A549 (cell line): ENCODE data around the gene CR2. TPM values are rescaled to one million over a fixed set of nuclear protein-coding genes. Genes with fewer than 3 reads are reported as not detected.

Experiments used
- ATAC-seq, 2 experiments: fragments of 200-7000 bp in 1 of 2; fragments of >200 bp in 1 of 2; cut with Nextera tagmentation in 1 of 2; cut with Tn5 transposase in 1 of 2; 3 replicates each; pipeline versions ENCODE4 v1.8.0 to v1.9.1; 2018 to 2020; ENCODE audit warnings: mild to moderate bottlenecking in 1 of 2, moderate library complexity in 1 of 2
- CTCF ChIA-PET: fragments of 300-600 bp; sonication (Branson Sonifier 250); formaldehyde crosslinking; extraction: SDS; loops from one replicate; lab custom pipeline; 2021; ENCODE audit warnings: antibody characterized with exemption, inconsistent platforms; lab: Yijun Ruan, JAX
- POLR2A ChIA-PET: fragments of 350-600 bp; formaldehyde crosslinking; extraction: SDS; loops from one replicate; lab custom pipeline; 2021; ENCODE audit warnings: antibody characterized with exemption, inconsistent platforms; lab: Yijun Ruan, JAX
- DNase-seq, 2 experiments: peaks; one replicate each; pipeline versions ENCODE4 v3.0.0 to v3.0.0-alpha.2; 2011 to 2016; ENCODE audit warnings: low read depth in 1 of 2, low spot score in 1 of 2
- FAIRE-seq: peaks from 2 replicates; lab custom pipeline; 2011; peaks lifted over from hg19 to GRCh38; lab: Jason Lieb, UNC
- H3K27ac ChIP-seq, 2 experiments: fragments of >200 bp; sonication (Bioruptor Twin); formaldehyde crosslinking; 3 replicates each; pipeline ENCODE4 v1.5.1; 2016 to 2017
- H3K4me1 ChIP-seq: fragments of >200 bp; sonication (Bioruptor Twin); formaldehyde crosslinking; 3 replicates; pipeline ENCODE4 v1.6.1; 2016
- H3K4me2 ChIP-seq: fragments of >200 bp; sonication (Bioruptor Twin); formaldehyde crosslinking; 3 replicates; pipeline ENCODE4 v1.6.1; 2016
- H3K4me3 ChIP-seq: fragments of >200 bp; sonication (Bioruptor Twin); formaldehyde crosslinking; 3 replicates; pipeline ENCODE4 v1.5.1; 2016
- H3K9me3 ChIP-seq: fragments of >200 bp; sonication (Bioruptor Twin); formaldehyde crosslinking; 3 replicates; pipeline ENCODE4 v1.6.1; 2016
- BHLHE40 ChIP-seq: IDR thresholded peaks from 2 replicates; pipeline ENCODE4 v1.6.1; 2012; ENCODE audit warnings: low read depth, low read length, inconsistent platforms
- EHF ChIP-seq: fragments of 250-450 bp; sonication (Bioruptor Pico); IDR thresholded peaks from 2 replicates; pipeline ENCODE4 v1.5.0; 2020; ENCODE audit warnings: mild to moderate bottlenecking
- ESRRA ChIP-seq: fragments of 150-350 bp; IDR thresholded peaks from 2 replicates; pipeline ENCODE4 v1.6.1; 2014; ENCODE audit warnings: mild to moderate bottlenecking, low read length, borderline replicate concordance
- FOSB ChIP-seq: fragments of 250-450 bp; sonication (Bioruptor Pico); IDR thresholded peaks from 2 replicates; pipeline ENCODE4 v1.5.0; 2020; ENCODE audit warnings: mild to moderate bottlenecking, moderate library complexity
- FOXS1 ChIP-seq: fragments of 250-450 bp; sonication (Bioruptor Pico); IDR thresholded peaks from 2 replicates; pipeline ENCODE4 v1.5.0; 2020; ENCODE audit warnings: mild to moderate bottlenecking, moderate library complexity
- HES2 ChIP-seq: fragments of >200 bp; sonication (Bioruptor Twin); formaldehyde crosslinking; IDR thresholded peaks from 2 replicates; pipeline ENCODE4 v1.6.1; 2016
- HEYL ChIP-seq: fragments of 250-450 bp; sonication (Bioruptor Pico); IDR thresholded peaks from 2 replicates; pipeline ENCODE4 v1.8.0; 2021; ENCODE audit warnings: mild to moderate bottlenecking, moderate library complexity
- HOXB13 ChIP-seq: fragments of 250-450 bp; sonication (Bioruptor Pico); IDR thresholded peaks from 2 replicates; pipeline ENCODE4 v1.5.0; 2020; ENCODE audit warnings: low read depth, mild to moderate bottlenecking, moderate library complexity
- HOXB5 ChIP-seq: fragments of 250-450 bp; sonication (Bioruptor Pico); IDR thresholded peaks from 2 replicates; pipeline ENCODE4 v1.5.0; 2020; ENCODE audit warnings: mild to moderate bottlenecking, moderate library complexity
- JUNB ChIP-seq: fragments of >200 bp; sonication (Bioruptor Twin); formaldehyde crosslinking; IDR thresholded peaks from 2 replicates; pipeline ENCODE4 v1.6.1; 2016
- MAFK ChIP-seq: fragments of 450-650 bp; IDR thresholded peaks from 2 replicates; pipeline ENCODE4 v1.6.1; 2014; ENCODE audit not compliant: partially characterized antibody
- NPAS2 ChIP-seq: fragments of 250-450 bp; sonication (Bioruptor Pico); IDR thresholded peaks from 2 replicates; pipeline ENCODE4 v1.8.0; 2022; ENCODE audit warnings: mild to moderate bottlenecking, moderate library complexity, borderline replicate concordance
- TFCP2L1 ChIP-seq: fragments of 250-450 bp; sonication (Bioruptor Pico); IDR thresholded peaks from 2 replicates; pipeline ENCODE4 v1.5.0; 2021; ENCODE audit warnings: mild to moderate bottlenecking
- ZC3H11A ChIP-seq: fragments of 450-650 bp; IDR thresholded peaks from 2 replicates; pipeline ENCODE4 v1.6.1; 2014; ENCODE audit warnings: antibody characterized with exemption, mild to moderate bottlenecking
- ZFP36 ChIP-seq: fragments of 450-650 bp; IDR thresholded peaks from 2 replicates; pipeline ENCODE4 v1.6.1; 2014; ENCODE audit warnings: borderline replicate concordance; ENCODE audit not compliant: partially characterized antibody
- WGBS: methylation state at CpG from one replicate; pipeline ENCODE4 v1.1.6; 2017; ENCODE audit errors: missing lambda C conversion rate; 5-methylcytosine and 5-hydroxymethylcytosine counted together
- polyA plus RNA-seq, 4 experiments: library from polyadenylated mRNA; depleted of rRNA in 3 of 4; stranded (reverse); fragments of >200 nt; fragmentation: RNase III in 1 of 4; extraction: RNeasy Plus Mini Kit Qiagen cat#74134 plus additional on column Dnase treatment in 1 of 4; gene quantifications; 2 replicates in 3 of 4; 3 replicates in 1 of 4; pipeline ENCODE4 v1.2.3, GENCODE V29; 2011 to 2017
- TF ChIP-seq, protein P1 (sequence below): fragments of 200-600 bp; sonication (generic); IDR thresholded peaks from 2 replicates; pipeline ENCODE4 v1.6.1; 2016; ENCODE audit warnings: antibody characterized with exemption, mild to moderate bottlenecking, moderate library complexity
- TF ChIP-seq, protein P2 (sequence below): IDR thresholded peaks from 2 replicates; pipeline ENCODE4 v1.6.1; 2012; ENCODE audit warnings: low read depth, borderline replicate concordance
- TF ChIP-seq, protein P3 (sequence below): fragments of >200 bp; sonication (Bioruptor Twin); formaldehyde crosslinking; IDR thresholded peaks from 3 replicates; pipeline ENCODE4 v1.6.1; 2016
- TF ChIP-seq, protein P4 (sequence below): fragments of 450-650 bp; IDR thresholded peaks from 2 replicates; pipeline ENCODE4 v1.6.1; 2014; ENCODE audit warnings: antibody characterized with exemption

Gene CR2
- polyA plus RNA-seq, 2 of the 4 experiments (the other 2 are of a cell fraction): not detected

DNA sequence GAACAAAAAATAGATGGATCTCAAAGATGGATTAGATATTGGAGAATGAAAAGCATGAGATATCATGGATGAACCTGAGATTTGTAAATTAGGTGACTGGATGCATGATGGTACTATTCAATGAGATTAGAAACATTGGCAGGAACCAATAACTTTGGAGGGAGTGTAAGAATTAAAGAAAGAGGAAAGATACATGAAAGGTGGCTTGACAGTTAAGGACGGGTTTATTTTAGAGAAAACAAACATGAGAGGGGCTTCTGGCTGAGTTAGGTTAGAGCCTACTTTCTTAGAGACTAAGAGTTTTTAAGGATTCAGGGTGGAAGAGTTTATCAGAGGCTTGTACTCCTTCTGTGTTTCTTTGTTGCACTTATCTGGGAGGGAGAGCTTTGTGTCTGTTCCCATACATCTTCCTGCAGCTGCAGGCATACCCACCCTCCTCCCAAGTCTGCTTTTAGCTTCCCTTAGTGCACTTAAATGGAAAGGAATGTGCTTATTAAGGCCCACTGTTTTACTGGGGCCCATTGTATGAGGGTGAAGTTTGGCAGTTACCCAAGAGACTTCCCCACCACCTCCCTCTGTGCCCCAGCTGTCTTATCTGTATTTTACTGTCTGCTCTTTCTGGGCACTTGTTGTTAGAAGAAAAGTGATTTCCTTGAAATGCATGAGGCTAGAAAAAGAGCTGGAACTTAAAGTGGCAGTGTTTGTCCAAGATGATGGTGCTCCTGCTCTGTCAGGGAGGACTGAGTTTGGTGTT lies 26.1 kb upstream of the CR2 start:
- ChIA-PET CTCF (interaction anchor here (0.9 to 1.5 kb wide), 4 partner anchors 10 to 40 kb away, joined by 3 to 6 read pairs (median 4); no protein-coding TSS in a partner anchor), POLR2A (no interaction called here)
- no peak for TF ChIP-seq HEYL
- TF ChIP-seq FOXS1 (CRISPR knock-in tag): no peak
- no peak for TF ChIP-seq EHF (CRISPR knock-in tag)
- no peak for TF ChIP-seq MAFK
- TF ChIP-seq HOXB5 (CRISPR knock-in tag): no peak
- no peak for TF ChIP-seq HES2
- TF ChIP-seq HOXB13 (CRISPR knock-in tag): no peak
- no peak for TF ChIP-seq ZC3H11A
- TF ChIP-seq ZFP36: no peak
- TF ChIP-seq ESRRA: no peak
- TF ChIP-seq FOSB (CRISPR knock-in tag): no peak
- TF ChIP-seq, protein P1, sequence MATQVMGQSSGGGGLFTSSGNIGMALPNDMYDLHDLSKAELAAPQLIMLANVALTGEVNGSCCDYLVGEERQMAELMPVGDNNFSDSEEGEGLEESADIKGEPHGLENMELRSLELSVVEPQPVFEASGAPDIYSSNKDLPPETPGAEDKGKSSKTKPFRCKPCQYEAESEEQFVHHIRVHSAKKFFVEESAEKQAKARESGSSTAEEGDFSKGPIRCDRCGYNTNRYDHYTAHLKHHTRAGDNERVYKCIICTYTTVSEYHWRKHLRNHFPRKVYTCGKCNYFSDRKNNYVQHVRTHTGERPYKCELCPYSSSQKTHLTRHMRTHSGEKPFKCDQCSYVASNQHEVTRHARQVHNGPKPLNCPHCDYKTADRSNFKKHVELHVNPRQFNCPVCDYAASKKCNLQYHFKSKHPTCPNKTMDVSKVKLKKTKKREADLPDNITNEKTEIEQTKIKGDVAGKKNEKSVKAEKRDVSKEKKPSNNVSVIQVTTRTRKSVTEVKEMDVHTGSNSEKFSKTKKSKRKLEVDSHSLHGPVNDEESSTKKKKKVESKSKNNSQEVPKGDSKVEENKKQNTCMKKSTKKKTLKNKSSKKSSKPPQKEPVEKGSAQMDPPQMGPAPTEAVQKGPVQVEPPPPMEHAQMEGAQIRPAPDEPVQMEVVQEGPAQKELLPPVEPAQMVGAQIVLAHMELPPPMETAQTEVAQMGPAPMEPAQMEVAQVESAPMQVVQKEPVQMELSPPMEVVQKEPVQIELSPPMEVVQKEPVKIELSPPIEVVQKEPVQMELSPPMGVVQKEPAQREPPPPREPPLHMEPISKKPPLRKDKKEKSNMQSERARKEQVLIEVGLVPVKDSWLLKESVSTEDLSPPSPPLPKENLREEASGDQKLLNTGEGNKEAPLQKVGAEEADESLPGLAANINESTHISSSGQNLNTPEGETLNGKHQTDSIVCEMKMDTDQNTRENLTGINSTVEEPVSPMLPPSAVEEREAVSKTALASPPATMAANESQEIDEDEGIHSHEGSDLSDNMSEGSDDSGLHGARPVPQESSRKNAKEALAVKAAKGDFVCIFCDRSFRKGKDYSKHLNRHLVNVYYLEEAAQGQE: no peak
- no peak for TF ChIP-seq TFCP2L1 (CRISPR knock-in tag)
- H3K4me3 ChIP-seq: no peak overlapping the region
- H3K27ac ChIP-seq: no peak overlapping the region
- 0 out of 3 replicates have a peak, but pooled peaks cover 4% of the 10 kb centered on the region for H3K4me1 ChIP-seq
- DNase-seq (no peak), FAIRE-seq (no peak), ATAC-seq (no peak)
- no peaks in the 10 kb centered on the region for H3K9me3 ChIP-seq
- 22% methylated on average over 1 of the region's 1 CpG for WGBS
- H3K4me2 ChIP-seq: no peak overlapping the region

DNA sequence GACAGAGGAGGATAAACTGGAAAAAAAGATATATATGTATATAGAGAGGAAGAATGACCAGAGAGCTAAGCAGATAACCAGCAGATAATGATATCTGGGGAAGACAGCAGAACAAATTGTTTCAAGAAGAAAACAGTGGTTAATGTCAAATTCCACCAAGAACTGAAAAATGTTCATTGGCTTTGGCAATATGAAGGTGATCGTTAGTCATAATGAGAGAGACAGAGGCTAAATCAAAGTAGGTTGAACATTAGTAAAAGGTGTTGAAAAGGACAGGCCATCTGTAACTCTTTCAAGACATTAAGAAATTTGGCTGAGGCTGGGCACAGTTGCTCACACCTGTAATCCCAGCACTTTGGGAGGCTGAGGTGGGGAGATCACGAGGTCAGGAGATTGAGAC lies 25.3 kb upstream of the CR2 start:
- no peak overlapping the region for H3K4me3 ChIP-seq
- no peak overlapping the region for H3K27ac ChIP-seq
- TF ChIP-seq, protein P2, sequence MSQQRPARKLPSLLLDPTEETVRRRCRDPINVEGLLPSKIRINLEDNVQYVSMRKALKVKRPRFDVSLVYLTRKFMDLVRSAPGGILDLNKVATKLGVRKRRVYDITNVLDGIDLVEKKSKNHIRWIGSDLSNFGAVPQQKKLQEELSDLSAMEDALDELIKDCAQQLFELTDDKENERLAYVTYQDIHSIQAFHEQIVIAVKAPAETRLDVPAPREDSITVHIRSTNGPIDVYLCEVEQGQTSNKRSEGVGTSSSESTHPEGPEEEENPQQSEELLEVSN: no peak
- no peak for TF ChIP-seq BHLHE40
- no peaks in the 10 kb centered on the region for H3K9me3 ChIP-seq
- ATAC-seq (no peak), DNase-seq (no peak), FAIRE-seq (no peak)
- no peak overlapping the region for H3K4me2 ChIP-seq
- WGBS: 19% methylated on average over 2 of the region's 2 CpGs
- H3K4me1 ChIP-seq: 0 out of 3 replicates have a peak, but pooled peaks cover under 1% of the 10 kb centered on the region
- ChIA-PET CTCF (interaction anchor here (0.9 to 1.5 kb wide), 4 partner anchors 11 to 39 kb away, joined by 3 to 6 read pairs (median 4); no protein-coding TSS in a partner anchor), POLR2A (no interaction called here)

DNA sequence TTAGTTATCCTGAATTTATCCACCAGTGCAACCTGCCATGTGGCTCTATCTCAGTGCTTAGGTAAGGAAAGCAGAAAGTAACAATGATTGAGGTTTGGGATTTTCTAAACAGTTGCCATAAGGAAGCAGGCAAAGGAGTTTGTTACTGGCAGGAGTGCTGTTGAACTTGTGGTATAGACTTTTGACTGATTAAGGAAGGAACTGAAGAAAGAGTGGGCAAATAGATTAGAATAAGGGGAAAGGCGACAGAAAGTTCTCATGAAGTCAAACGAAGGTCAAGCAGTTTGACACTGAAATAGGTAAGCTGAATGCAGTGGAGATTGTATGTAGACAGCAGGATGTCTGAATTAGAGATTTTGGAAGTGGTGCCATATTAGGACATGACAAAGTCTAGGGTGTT lies 24.2 kb upstream of the CR2 start:
- no peaks in the 10 kb centered on the region for H3K9me3 ChIP-seq
- POLR2A ChIA-PET: no interaction called here
- H3K27ac ChIP-seq: no peak overlapping the region
- no peaks in the 10 kb centered on the region for H3K4me1 ChIP-seq
- 32% methylated on average over 2 of the region's 2 CpGs for WGBS
- ATAC-seq: no peak
- H3K4me3 ChIP-seq: no peak overlapping the region
- FAIRE-seq: no peak
- CTCF ChIA-PET: no interaction called here
- no peak overlapping the region for H3K4me2 ChIP-seq
- no peak for DNase-seq
- TF ChIP-seq EHF (CRISPR knock-in tag) (no peak), NPAS2 (no peak), BHLHE40 (no peak), FOSB (CRISPR knock-in tag) (no peak), ZFP36 (no peak), JUNB (no peak)
- TF ChIP-seq, protein P3, sequence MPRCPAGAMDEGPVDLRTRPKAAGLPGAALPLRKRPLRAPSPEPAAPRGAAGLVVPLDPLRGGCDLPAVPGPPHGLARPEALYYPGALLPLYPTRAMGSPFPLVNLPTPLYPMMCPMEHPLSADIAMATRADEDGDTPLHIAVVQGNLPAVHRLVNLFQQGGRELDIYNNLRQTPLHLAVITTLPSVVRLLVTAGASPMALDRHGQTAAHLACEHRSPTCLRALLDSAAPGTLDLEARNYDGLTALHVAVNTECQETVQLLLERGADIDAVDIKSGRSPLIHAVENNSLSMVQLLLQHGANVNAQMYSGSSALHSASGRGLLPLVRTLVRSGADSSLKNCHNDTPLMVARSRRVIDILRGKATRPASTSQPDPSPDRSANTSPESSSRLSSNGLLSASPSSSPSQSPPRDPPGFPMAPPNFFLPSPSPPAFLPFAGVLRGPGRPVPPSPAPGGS: no peak
- TF ChIP-seq, protein P4, sequence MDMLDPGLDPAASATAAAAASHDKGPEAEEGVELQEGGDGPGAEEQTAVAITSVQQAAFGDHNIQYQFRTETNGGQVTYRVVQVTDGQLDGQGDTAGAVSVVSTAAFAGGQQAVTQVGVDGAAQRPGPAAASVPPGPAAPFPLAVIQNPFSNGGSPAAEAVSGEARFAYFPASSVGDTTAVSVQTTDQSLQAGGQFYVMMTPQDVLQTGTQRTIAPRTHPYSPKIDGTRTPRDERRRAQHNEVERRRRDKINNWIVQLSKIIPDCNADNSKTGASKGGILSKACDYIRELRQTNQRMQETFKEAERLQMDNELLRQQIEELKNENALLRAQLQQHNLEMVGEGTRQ: no peak
